ENCODE measurements around the gene PDE4D.

DNA sequence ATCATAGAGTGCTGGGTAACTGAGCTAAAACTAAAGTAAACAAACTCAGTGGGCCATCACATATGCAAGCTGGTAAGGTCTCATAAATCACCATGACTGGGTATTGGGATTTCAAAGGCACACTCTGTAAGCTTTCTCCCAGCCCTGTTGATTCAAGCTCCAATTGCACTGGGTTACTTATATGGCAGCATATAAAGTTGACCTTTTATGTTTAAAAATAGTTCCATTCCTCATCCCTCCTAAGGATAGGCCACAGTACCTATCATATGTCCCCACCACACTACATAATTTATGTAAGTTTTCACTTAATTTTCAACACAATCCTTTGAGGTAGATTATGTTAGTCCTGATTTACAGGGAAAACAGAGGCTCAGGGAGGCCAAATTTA is 872.2 kb downstream of the PDE4D start:
- no peak for TF ChIP-seq POLR2A (IDR thresholded peaks at IDR 0.05)
- TF ChIP-seq, protein P1, sequence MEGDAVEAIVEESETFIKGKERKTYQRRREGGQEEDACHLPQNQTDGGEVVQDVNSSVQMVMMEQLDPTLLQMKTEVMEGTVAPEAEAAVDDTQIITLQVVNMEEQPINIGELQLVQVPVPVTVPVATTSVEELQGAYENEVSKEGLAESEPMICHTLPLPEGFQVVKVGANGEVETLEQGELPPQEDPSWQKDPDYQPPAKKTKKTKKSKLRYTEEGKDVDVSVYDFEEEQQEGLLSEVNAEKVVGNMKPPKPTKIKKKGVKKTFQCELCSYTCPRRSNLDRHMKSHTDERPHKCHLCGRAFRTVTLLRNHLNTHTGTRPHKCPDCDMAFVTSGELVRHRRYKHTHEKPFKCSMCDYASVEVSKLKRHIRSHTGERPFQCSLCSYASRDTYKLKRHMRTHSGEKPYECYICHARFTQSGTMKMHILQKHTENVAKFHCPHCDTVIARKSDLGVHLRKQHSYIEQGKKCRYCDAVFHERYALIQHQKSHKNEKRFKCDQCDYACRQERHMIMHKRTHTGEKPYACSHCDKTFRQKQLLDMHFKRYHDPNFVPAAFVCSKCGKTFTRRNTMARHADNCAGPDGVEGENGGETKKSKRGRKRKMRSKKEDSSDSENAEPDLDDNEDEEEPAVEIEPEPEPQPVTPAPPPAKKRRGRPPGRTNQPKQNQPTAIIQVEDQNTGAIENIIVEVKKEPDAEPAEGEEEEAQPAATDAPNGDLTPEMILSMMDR (IDR thresholded peaks at IDR 0.05), result no peak

Data from esophagus squamous epithelium (tissue), 4 donors.